HG02973 (cell line): ENCODE results near the gene ARHGAP22.

Experiments used
- ATAC-seq: cut with Tn5 transposase; IDR thresholded peaks from one replicate; pipeline ENCODE4 v1.9.1; 2021; ENCODE audit warnings: moderate library complexity; ENCODE audit not compliant: unreplicated experiment

Gene ARHGAP22

GRCh38 chr10:48589266-48589665 lies 15.6 kb downstream of the ARHGAP22 start:
- no peak for ATAC-seq

GRCh38 chr10:48587819-48588218 lies 17.1 kb downstream of the ARHGAP22 start:
- ATAC-seq: no peak

- ATAC-seq: no peak
Measured at GRCh38 chr10:48587101-48587500, 17.8 kb downstream of the ARHGAP22 start.

GRCh38 chr10:48582970-48583369 lies 21.9 kb downstream of the ARHGAP22 start:
- ATAC-seq: no peak

GRCh38 chr10:48580236-48580635 lies 24.6 kb downstream of the ARHGAP22 start:
- no peak for ATAC-seq

GRCh38 chr10:48579251-48579960 lies 25.5 kb downstream of the ARHGAP22 start:
- no peak for ATAC-seq

GRCh38 chr10:48577158-48577557 lies 27.7 kb downstream of the ARHGAP22 start:
- no peak for ATAC-seq

- no peak for ATAC-seq
Measured at GRCh38 chr10:48576501-48576900, 28.4 kb downstream of the ARHGAP22 start.

GRCh38 chr10:48575901-48576300 lies 29.0 kb downstream of the ARHGAP22 start:
- no peak for ATAC-seq

- no peak for ATAC-seq
Measured at GRCh38 chr10:48574817-48575380, 30.0 kb downstream of the ARHGAP22 start.

- ATAC-seq: no peak
Measured at GRCh38 chr10:48574322-48574796, 30.5 kb downstream of the ARHGAP22 start.

GRCh38 chr10:48573045-48573444 lies 31.8 kb downstream of the ARHGAP22 start:
- ATAC-seq: no peak

GRCh38 chr10:48572414-48572813 lies 32.5 kb downstream of the ARHGAP22 start:
- ATAC-seq: no peak

GRCh38 chr10:48568546-48568945 lies 36.3 kb downstream of the ARHGAP22 start:
- ATAC-seq: no peak

GRCh38 chr10:48568131-48568530 lies 36.7 kb downstream of the ARHGAP22 start:
- ATAC-seq: no peak

GRCh38 chr10:48567346-48567745 lies 37.5 kb downstream of the ARHGAP22 start:
- no peak for ATAC-seq

GRCh38 chr10:48564466-48565160 lies 40.3 kb downstream of the ARHGAP22 start:
- ATAC-seq: no peak

GRCh38 chr10:48557511-48558123 lies 47.3 kb downstream of the ARHGAP22 start:
- no peak for ATAC-seq

GRCh38 chr10:48556713-48557112 lies 48.2 kb downstream of the ARHGAP22 start:
- no peak for ATAC-seq

GRCh38 chr10:48556065-48556464 lies 48.8 kb downstream of the ARHGAP22 start:
- ATAC-seq: no peak

- no peak for ATAC-seq
Measured at GRCh38 chr10:48555310-48556042, 49.4 kb downstream of the ARHGAP22 start.
